Stimulated activated CD4-positive, alpha-beta T cell treated with anti-CD3 and anti-CD28 coated beads, Interleukin-4, amount 100 ng/mL, for 1 hour (primary cell): ENCODE data around the gene WDR83.
A peak's percentile ranks its signal among the peaks of the same experiment; 100 is the strongest.
"Not testable (repeated sequence)": the region's sequence is repeated elsewhere in the genome, so short reads cannot be mapped to it uniquely, and the experiment has no call there.

ENCODE experiments used
- DNase-seq: peaks from one replicate; pipeline ENCODE4 v3.0.0-alpha.2; 2020

The WDR83 gene

GRCh38 chr19:12656899-12657571 is 9.6 kb upstream of the WDR83 start:
- DNase-seq = peak; percentile 35

- DNase-seq = no peak
These were observed 8.6 kb upstream of the WDR83 start for GRCh38 chr19:12657966-12658365.

GRCh38 chr19:12660980-12661379 is 5.6 kb upstream of the WDR83 start:
- DNase-seq = no peak

GRCh38 chr19:12664406-12665280 is 2.0 kb upstream of the WDR83 start:
- no peak for DNase-seq

GRCh38 chr19:12665281-12665573 is 1.4 kb upstream of the WDR83 start:
- DNase-seq = peak; percentile 57

GRCh38 chr19:12665671-12666264 is 839 bp upstream of the WDR83 start:
- peak; percentile 27 for DNase-seq

- no peak for DNase-seq
These were observed 1.2 kb downstream of the WDR83 start for GRCh38 chr19:12667731-12668302.

GRCh38 chr19:12668346-12668745 is 1.7 kb downstream of the WDR83 start:
- no peak for DNase-seq

- DNase-seq = peak; percentile 70
These were observed 2.3 kb downstream of the WDR83 start for GRCh38 chr19:12668932-12669269.

- DNase-seq = peak; percentile 74
These were observed 2.9 kb downstream of the WDR83 start for GRCh38 chr19:12669270-12670158.

- no peak for DNase-seq
These were observed 3.7 kb downstream of the WDR83 start for GRCh38 chr19:12670159-12670928.

GRCh38 chr19:12672744-12673143 is 6.1 kb downstream of the WDR83 start:
- no peak for DNase-seq

GRCh38 chr19:12675399-12675798 is 8.8 kb downstream of the WDR83 start:
- no peak for DNase-seq

- DNase-seq = no peak
These were observed 9.3 kb downstream of the WDR83 start for GRCh38 chr19:12675940-12676339.

- peak; percentile 88 for DNase-seq
These were observed 9.8 kb downstream of the WDR83 start for GRCh38 chr19:12676384-12676792.

GRCh38 chr19:12676928-12677327 is 10.3 kb downstream of the WDR83 start:
- no peak for DNase-seq

- not testable (repeated sequence) for DNase-seq
These were observed 11.4 kb downstream of the WDR83 start for GRCh38 chr19:12678039-12678438.

GRCh38 chr19:12680034-12680433 is 13.4 kb downstream of the WDR83 start:
- no peak for DNase-seq

GRCh38 chr19:12681074-12681987 is 14.7 kb downstream of the WDR83 start, which contains the start of gene DHPS:
Gene DHPS, minus strand, starts transcription at chr19:12681880. Its CDS starts 114 bp downstream, at chr19:12681766.
- DNase-seq = peak; percentile 83

GRCh38 chr19:12685831-12686230 is 19.2 kb downstream of the WDR83 start:
- no peak for DNase-seq
